Fibroblast of skin of back (primary cell): ENCODE measurements around the gene ZBTB32.
"Not testable (repeated sequence)": the region's sequence is repeated elsewhere in the genome, so short reads cannot be mapped to it uniquely, and the experiment has no call there.

Experiments used
- DNase-seq: peaks from one replicate; pipeline ENCODE4 v3.0.0-alpha.2; 2013

ZBTB32 gene

GRCh38 chr19:35721374-35721773 is 17.0 kb downstream of the ZBTB32 start:
- no peak for DNase-seq

- DNase-seq = no peak
These were observed 18.1 kb downstream of the ZBTB32 start for GRCh38 chr19:35722461-35722860.

DNA sequence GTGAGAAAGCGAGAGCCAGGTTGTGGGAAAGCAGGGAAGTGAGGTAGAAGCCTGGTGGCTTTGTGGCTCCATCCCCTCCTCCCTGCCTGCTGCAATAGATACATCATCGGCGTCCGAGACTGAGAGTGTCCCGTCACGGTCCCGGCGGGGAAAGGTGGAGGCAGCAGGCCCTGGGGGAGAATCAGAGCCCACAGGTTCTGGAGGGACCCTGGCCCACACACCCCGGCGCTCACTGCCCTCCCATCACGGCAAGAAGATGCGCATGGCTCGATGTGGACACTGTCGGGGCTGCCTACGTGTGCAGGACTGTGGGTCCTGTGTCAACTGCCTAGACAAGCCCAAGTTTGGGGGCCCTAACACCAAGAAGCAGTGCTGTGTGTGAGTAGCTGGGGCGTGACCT is 18.5 kb downstream of the ZBTB32 start:
- no peak for DNase-seq

DNA sequence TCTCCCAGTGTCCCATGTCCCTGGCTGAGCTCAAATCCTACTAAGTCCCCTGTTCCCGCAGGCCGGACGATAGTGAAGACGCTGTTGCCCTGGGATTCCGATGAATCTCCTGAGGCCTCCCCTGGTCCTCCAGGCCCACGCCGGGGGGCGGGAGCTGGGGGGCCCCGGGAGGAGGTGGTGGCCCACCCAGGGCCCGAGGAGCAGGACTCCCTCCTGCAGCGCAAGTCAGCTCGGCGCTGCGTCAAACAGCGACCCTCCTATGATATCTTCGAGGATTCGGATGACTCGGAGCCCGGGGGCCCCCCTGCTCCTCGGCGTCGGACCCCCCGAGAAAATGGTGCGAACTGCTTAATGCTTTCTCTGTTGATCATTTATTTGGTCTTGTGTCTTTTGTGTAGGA is 19.3 kb downstream of the ZBTB32 start:
- no peak for DNase-seq

DNA sequence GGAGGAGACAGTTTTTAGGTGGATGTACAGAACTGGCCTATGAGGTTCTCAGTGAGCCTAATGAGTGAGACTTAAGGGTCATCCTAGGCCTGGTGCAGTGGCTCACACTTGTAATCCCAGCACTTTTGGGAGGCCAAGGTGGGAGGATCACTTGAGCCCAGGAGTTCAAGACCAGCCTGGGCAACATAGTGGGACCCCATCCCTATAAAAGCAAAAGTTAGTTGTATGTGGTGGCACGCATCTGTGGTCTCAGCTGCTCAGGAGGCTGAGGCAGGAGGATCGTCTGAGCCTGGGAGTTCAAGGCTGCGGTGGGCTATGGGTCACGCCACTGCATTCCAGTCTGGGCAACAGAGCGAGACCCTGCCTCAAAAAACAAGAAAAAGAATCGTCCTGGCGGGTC is 19.8 kb downstream of the ZBTB32 start:
- DNase-seq = not testable (repeated sequence)

DNA sequence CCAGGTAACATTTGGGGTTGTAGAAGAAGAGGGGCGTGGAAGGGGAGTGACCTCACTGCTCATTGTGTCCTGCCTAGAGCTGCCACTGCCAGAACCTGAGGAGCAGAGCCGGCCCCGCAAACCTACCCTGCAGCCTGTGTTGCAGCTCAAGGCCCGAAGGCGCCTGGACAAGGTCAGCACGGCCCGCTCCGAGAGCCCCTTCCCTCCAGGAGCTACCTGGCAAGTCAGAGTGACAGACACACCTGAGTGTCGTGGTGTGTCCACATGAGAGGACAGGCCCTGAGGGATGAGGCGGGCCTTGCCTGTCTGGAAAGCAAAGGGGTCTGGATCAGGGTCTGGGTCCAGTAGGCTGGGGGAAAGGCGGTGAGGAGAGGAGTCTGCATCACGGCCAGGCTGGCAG is 20.2 kb downstream of the ZBTB32 start:
- DNase-seq = no peak

- no peak for DNase-seq
These were observed 21.0 kb downstream of the ZBTB32 start for GRCh38 chr19:35725216-35725861.

- no peak for DNase-seq
These were observed 22.9 kb downstream of the ZBTB32 start for GRCh38 chr19:35727053-35727955.

GRCh38 chr19:35727956-35728706 is 23.8 kb downstream of the ZBTB32 start:
- no peak for DNase-seq

DNA sequence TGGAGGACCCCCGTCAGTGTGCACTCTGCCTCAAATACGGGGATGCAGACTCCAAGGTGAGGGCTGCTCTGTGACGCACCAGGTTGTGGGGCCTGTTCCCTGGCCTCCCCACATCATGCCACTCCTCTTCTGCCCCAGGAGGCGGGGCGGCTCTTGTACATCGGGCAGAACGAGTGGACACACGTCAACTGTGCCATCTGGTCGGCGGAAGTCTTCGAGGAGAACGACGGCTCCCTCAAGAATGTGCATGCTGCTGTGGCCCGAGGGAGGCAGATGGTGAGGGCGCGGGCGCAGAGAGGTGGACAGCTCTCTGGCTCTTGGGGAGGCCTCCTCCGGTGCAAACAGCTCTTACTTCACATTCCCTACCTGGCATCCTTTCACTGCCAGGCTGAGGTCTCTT is 24.7 kb downstream of the ZBTB32 start:
- DNase-seq = no peak

DNA sequence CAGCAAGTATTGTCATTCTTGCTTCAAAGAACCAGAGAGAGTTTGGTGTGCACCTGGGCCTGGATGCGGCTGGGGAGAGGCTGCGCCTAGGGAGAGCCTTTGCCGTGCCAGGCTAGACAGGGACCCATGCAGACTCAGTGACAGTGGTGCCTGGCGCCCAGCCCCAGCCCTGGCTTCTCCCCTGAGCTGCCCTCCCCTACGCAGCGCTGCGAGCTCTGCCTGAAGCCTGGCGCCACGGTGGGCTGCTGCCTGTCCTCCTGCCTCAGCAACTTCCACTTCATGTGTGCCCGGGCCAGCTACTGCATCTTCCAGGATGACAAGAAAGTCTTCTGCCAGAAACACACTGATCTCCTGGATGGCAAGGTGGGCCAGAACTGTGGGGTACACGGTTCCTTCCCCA is 25.4 kb downstream of the ZBTB32 start:
- DNase-seq = no peak

DNA sequence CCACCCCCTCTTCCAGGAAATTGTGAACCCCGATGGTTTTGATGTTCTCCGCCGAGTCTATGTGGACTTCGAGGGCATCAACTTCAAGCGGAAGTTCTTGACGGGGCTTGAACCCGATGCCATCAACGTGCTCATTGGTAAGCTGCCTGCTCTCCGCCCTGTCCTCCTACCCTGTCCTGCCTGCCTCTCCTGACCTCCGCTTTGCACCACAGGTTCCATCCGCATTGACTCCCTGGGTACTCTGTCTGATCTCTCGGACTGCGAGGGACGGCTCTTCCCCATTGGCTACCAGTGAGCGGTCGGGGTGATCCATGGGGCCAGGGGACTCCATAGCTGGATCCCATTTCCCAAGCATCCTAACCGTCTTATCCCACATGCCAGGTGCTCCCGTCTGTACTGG is 26.0 kb downstream of the ZBTB32 start:
- no peak for DNase-seq

- no peak for DNase-seq
These were observed 27.0 kb downstream of the ZBTB32 start for GRCh38 chr19:35731353-35731752.

- DNase-seq = no peak
These were observed 27.5 kb downstream of the ZBTB32 start for GRCh38 chr19:35731779-35732405.

GRCh38 chr19:35732540-35733179 is 28.3 kb downstream of the ZBTB32 start:
- DNase-seq = no peak

GRCh38 chr19:35733180-35734125 is 29.1 kb downstream of the ZBTB32 start:
- DNase-seq = no peak

- no peak for DNase-seq
These were observed 29.9 kb downstream of the ZBTB32 start for GRCh38 chr19:35734273-35734672.

- DNase-seq = no peak
These were observed 30.5 kb downstream of the ZBTB32 start for GRCh38 chr19:35734889-35735288.

DNA sequence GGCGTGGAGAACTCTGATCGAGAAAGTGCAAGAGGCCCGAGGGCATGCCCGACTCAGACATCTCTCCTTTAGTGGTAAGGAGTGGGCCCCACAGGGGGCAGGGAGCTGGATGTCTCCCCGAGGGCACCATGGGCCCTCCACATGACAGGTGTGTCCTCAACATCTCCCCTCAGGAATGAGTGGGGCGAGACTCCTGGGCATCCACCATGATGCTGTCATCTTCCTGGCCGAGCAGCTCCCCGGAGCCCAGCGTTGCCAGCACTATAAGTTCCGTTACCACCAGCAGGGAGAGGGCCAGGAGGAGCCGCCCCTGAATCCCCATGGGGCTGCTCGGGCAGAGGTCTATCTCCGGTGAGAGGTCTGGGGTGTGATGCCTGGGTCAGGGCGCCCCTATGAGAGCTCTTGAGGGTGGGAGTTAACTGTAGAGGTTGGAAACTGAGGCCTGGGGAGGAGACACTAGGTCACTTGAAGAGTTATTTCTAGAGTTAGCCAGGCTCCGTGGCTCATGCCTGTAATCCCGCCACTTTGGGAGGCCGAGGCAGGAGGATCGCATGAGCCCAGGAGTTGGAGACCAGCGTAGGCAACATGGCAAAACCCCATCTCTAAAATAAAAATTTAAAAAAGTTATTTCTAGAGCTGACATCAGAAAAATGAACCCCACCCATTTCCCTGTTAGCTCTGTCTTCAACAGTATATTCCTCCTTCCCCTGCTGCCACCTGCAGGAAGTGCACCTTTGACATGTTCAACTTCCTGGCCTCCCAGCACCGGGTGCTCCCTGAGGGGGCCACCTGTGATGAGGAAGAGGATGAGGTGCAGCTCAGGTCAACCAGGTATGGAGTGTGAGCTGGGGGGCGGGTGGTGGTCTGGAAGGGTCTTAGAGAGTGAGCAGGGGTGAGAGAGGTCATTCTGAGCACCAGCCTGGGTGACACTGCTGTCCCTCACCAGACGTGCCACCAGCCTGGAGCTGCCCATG is 32.8 kb downstream of the ZBTB32 start:
- DNase-seq = no peak
